ENCODE measurements around the gene MTMR8.
A peak's percentile ranks its signal among the peaks of the same experiment; 100 is the strongest.

DNA sequence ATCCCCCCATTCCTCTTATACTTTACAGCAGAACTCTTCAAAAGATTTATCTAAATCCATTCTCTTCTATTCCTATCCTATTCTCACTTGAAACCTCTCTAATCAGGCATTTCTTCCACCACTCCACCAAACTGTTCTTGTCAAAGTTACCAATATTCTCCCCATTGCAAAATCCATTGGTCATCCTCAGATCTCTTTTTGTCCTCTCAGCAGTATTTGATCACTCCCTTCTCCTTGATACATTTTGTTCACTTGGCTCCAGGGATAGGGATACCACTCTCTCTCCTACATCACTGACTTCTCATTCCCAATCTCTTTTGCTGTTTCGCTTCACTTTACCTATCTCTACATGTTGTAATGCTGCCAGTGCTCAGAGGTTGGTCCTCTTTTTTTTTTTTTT is 2.8 kb upstream of the MTMR8 start:
- TF ChIP-seq POLR2A (conservative IDR thresholded peaks at IDR 0.05) (no peak), ZNF274 (IDR thresholded peaks at IDR 0.05; ENCODE audit: borderline replicate concordance, low read depth, low read length) (no peak), RFX1 (IDR thresholded peaks at IDR 0.05) (no peak), MEF2A (IDR thresholded peaks at IDR 0.05; ENCODE audit: control insufficient read depth, low read depth, low read length) (no peak), IRF2 (CRISPR knock-in tag; IDR thresholded peaks at IDR 0.05) (no peak), CSDE1 (IDR thresholded peaks at IDR 0.05) (no peak), E2F1 (CRISPR knock-in tag; IDR thresholded peaks at IDR 0.05) (no peak), DLX4 (CRISPR knock-in tag; IDR thresholded peaks at IDR 0.05) (no peak), ZNF316 (IDR thresholded peaks at IDR 0.05) (peak; percentile 64; the same call in 1 of the 2 replicates), FUS (optimal IDR thresholded peaks at IDR 0.05; ENCODE audit: low read depth, low read length) (no peak)

Data from K562 (cell line).